ENCODE results near the gene IFNA8.

DNA sequence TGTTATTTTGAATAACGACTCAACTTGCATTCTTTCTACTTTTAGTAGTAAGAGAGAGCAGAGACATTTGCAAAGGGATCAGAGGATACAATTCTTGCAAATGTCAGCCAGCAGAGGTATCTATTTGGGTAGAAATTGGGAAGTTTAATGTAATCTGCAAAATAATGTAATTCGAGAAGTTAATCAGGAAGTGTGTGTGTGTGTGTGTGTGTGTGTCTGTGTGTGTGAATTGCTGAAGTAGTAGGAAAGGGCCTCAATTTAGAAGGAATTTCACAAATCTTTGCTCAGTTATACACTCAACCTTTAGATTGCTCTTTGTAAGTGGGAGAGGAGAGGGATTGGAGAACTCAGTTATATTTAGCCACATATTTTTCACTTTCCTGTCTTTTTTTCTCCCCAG is 20.3 kb downstream of the IFNA8 start:
- TF ChIP-seq, protein P1, sequence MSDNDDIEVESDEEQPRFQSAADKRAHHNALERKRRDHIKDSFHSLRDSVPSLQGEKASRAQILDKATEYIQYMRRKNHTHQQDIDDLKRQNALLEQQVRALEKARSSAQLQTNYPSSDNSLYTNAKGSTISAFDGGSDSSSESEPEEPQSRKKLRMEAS (CRISPR knock-in tag; IDR thresholded peaks at IDR 0.05): no peak
- TF ChIP-seq, protein P2, sequence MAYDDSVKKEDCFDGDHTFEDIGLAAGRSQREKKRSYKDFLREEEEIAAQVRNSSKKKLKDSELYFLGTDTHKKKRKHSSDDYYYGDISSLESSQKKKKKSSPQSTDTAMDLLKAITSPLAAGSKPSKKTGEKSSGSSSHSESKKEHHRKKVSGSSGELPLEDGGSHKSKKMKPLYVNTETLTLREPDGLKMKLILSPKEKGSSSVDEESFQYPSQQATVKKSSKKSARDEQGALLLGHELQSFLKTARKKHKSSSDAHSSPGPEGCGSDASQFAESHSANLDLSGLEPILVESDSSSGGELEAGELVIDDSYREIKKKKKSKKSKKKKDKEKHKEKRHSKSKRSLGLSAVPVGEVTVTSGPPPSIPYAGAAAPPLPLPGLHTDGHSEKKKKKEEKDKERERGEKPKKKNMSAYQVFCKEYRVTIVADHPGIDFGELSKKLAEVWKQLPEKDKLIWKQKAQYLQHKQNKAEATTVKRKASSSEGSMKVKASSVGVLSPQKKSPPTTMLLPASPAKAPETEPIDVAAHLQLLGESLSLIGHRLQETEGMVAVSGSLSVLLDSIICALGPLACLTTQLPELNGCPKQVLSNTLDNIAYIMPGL (CRISPR knock-in tag; IDR thresholded peaks at IDR 0.05): no peak
- TF ChIP-seq, protein P3, sequence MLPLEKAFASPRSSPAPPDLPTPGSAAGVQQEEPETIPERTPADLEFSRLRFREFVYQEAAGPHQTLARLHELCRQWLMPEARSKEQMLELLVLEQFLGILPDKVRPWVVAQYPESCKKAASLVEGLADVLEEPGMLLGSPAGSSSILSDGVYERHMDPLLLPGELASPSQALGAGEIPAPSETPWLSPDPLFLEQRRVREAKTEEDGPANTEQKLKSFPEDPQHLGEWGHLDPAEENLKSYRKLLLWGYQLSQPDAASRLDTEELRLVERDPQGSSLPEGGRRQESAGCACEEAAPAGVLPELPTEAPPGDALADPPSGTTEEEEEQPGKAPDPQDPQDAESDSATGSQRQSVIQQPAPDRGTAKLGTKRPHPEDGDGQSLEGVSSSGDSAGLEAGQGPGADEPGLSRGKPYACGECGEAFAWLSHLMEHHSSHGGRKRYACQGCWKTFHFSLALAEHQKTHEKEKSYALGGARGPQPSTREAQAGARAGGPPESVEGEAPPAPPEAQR (CRISPR knock-in tag; IDR thresholded peaks at IDR 0.05): no peak
- TF ChIP-seq, protein P4, sequence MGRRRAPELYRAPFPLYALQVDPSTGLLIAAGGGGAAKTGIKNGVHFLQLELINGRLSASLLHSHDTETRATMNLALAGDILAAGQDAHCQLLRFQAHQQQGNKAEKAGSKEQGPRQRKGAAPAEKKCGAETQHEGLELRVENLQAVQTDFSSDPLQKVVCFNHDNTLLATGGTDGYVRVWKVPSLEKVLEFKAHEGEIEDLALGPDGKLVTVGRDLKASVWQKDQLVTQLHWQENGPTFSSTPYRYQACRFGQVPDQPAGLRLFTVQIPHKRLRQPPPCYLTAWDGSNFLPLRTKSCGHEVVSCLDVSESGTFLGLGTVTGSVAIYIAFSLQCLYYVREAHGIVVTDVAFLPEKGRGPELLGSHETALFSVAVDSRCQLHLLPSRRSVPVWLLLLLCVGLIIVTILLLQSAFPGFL (CRISPR knock-in tag; IDR thresholded peaks at IDR 0.05; ENCODE audit: borderline replicate concordance): no peak
- TF ChIP-seq, protein P5, sequence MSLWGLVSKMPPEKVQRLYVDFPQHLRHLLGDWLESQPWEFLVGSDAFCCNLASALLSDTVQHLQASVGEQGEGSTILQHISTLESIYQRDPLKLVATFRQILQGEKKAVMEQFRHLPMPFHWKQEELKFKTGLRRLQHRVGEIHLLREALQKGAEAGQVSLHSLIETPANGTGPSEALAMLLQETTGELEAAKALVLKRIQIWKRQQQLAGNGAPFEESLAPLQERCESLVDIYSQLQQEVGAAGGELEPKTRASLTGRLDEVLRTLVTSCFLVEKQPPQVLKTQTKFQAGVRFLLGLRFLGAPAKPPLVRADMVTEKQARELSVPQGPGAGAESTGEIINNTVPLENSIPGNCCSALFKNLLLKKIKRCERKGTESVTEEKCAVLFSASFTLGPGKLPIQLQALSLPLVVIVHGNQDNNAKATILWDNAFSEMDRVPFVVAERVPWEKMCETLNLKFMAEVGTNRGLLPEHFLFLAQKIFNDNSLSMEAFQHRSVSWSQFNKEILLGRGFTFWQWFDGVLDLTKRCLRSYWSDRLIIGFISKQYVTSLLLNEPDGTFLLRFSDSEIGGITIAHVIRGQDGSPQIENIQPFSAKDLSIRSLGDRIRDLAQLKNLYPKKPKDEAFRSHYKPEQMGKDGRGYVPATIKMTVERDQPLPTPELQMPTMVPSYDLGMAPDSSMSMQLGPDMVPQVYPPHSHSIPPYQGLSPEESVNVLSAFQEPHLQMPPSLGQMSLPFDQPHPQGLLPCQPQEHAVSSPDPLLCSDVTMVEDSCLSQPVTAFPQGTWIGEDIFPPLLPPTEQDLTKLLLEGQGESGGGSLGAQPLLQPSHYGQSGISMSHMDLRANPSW (CRISPR knock-in tag; conservative IDR thresholded peaks at IDR 0.05; ENCODE audit: low read depth): no peak
- TF ChIP-seq, protein P6, sequence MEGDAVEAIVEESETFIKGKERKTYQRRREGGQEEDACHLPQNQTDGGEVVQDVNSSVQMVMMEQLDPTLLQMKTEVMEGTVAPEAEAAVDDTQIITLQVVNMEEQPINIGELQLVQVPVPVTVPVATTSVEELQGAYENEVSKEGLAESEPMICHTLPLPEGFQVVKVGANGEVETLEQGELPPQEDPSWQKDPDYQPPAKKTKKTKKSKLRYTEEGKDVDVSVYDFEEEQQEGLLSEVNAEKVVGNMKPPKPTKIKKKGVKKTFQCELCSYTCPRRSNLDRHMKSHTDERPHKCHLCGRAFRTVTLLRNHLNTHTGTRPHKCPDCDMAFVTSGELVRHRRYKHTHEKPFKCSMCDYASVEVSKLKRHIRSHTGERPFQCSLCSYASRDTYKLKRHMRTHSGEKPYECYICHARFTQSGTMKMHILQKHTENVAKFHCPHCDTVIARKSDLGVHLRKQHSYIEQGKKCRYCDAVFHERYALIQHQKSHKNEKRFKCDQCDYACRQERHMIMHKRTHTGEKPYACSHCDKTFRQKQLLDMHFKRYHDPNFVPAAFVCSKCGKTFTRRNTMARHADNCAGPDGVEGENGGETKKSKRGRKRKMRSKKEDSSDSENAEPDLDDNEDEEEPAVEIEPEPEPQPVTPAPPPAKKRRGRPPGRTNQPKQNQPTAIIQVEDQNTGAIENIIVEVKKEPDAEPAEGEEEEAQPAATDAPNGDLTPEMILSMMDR (IDR thresholded peaks at IDR 0.05): no peak
- no peak for TF ChIP-seq GABPB1 (CRISPR knock-in tag; IDR thresholded peaks at IDR 0.05)
- no peak for TF ChIP-seq ZNF263 (CRISPR knock-in tag; IDR thresholded peaks at IDR 0.05; ENCODE audit: low read depth)
- TF ChIP-seq, protein P7, sequence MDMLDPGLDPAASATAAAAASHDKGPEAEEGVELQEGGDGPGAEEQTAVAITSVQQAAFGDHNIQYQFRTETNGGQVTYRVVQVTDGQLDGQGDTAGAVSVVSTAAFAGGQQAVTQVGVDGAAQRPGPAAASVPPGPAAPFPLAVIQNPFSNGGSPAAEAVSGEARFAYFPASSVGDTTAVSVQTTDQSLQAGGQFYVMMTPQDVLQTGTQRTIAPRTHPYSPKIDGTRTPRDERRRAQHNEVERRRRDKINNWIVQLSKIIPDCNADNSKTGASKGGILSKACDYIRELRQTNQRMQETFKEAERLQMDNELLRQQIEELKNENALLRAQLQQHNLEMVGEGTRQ (CRISPR knock-in tag; IDR thresholded peaks at IDR 0.05): no peak
- TF ChIP-seq, protein P8, sequence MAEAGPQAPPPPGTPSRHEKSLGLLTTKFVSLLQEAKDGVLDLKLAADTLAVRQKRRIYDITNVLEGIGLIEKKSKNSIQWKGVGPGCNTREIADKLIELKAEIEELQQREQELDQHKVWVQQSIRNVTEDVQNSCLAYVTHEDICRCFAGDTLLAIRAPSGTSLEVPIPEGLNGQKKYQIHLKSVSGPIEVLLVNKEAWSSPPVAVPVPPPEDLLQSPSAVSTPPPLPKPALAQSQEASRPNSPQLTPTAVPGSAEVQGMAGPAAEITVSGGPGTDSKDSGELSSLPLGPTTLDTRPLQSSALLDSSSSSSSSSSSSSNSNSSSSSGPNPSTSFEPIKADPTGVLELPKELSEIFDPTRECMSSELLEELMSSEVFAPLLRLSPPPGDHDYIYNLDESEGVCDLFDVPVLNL (CRISPR knock-in tag; IDR thresholded peaks at IDR 0.05; ENCODE audit: borderline replicate concordance, low read depth): no peak
- TF ChIP-seq, protein P9, sequence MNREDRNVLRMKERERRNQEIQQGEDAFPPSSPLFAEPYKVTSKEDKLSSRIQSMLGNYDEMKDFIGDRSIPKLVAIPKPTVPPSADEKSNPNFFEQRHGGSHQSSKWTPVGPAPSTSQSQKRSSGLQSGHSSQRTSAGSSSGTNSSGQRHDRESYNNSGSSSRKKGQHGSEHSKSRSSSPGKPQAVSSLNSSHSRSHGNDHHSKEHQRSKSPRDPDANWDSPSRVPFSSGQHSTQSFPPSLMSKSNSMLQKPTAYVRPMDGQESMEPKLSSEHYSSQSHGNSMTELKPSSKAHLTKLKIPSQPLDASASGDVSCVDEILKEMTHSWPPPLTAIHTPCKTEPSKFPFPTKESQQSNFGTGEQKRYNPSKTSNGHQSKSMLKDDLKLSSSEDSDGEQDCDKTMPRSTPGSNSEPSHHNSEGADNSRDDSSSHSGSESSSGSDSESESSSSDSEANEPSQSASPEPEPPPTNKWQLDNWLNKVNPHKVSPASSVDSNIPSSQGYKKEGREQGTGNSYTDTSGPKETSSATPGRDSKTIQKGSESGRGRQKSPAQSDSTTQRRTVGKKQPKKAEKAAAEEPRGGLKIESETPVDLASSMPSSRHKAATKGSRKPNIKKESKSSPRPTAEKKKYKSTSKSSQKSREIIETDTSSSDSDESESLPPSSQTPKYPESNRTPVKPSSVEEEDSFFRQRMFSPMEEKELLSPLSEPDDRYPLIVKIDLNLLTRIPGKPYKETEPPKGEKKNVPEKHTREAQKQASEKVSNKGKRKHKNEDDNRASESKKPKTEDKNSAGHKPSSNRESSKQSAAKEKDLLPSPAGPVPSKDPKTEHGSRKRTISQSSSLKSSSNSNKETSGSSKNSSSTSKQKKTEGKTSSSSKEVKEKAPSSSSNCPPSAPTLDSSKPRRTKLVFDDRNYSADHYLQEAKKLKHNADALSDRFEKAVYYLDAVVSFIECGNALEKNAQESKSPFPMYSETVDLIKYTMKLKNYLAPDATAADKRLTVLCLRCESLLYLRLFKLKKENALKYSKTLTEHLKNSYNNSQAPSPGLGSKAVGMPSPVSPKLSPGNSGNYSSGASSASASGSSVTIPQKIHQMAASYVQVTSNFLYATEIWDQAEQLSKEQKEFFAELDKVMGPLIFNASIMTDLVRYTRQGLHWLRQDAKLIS (CRISPR knock-in tag; IDR thresholded peaks at IDR 0.05; ENCODE audit: borderline replicate concordance): no peak
- no peak for TF ChIP-seq CBFB (CRISPR knock-in tag; IDR thresholded peaks at IDR 0.05; ENCODE audit: low read depth)
- no peak for TF ChIP-seq CREB1 (CRISPR knock-in tag; IDR thresholded peaks at IDR 0.05)
- TF ChIP-seq, protein P10, sequence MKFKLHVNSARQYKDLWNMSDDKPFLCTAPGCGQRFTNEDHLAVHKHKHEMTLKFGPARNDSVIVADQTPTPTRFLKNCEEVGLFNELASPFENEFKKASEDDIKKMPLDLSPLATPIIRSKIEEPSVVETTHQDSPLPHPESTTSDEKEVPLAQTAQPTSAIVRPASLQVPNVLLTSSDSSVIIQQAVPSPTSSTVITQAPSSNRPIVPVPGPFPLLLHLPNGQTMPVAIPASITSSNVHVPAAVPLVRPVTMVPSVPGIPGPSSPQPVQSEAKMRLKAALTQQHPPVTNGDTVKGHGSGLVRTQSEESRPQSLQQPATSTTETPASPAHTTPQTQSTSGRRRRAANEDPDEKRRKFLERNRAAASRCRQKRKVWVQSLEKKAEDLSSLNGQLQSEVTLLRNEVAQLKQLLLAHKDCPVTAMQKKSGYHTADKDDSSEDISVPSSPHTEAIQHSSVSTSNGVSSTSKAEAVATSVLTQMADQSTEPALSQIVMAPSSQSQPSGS (CRISPR knock-in tag; IDR thresholded peaks at IDR 0.05; ENCODE audit: borderline replicate concordance, low read depth): no peak
